ENCODE results near the gene POLA1.

Gene POLA1

GRCh38 chrX:24696294-24696693, 2.6 kb downstream of the POLA1 start:
- Histone ChIP-seq H3K36me3 (ENCODE audit: control insufficient read depth, insufficient read depth, low read length) (no peaks in the 10 kb centered on the region), H3K4me3 (ENCODE audit: low read length) (no peak overlapping the region), H3K27ac (ENCODE audit: low read length) (no peak overlapping the region), H3K4me1 (ENCODE audit: control insufficient read depth, insufficient read depth, low read length) (no peaks in the 10 kb centered on the region), H3K27me3 (ENCODE audit: control insufficient read depth, insufficient read depth, low read length) (no peaks in the 10 kb centered on the region), H3K9me3 (ENCODE audit: control insufficient read depth, insufficient read depth, low read length) (no peaks in the 10 kb centered on the region)
- DNase-seq (ENCODE audit: low read depth, low spot score), result no peak
- WGBS (ENCODE audit: insufficient coverage, insufficient read length), result no CpG with 5 or more reads among the region's 6 CpGs

- Histone ChIP-seq H3K4me1 (ENCODE audit: control insufficient read depth, insufficient read depth, low read length) (no peaks in the 10 kb centered on the region), H3K9me3 (ENCODE audit: control insufficient read depth, insufficient read depth, low read length) (no peaks in the 10 kb centered on the region), H3K27me3 (ENCODE audit: control insufficient read depth, insufficient read depth, low read length) (no peaks in the 10 kb centered on the region), H3K4me3 (ENCODE audit: low read length) (no peak overlapping the region), H3K36me3 (ENCODE audit: control insufficient read depth, insufficient read depth, low read length) (no peaks in the 10 kb centered on the region; the same call in 1 of the 2 replicates), H3K27ac (ENCODE audit: low read length) (no peak overlapping the region)
- WGBS (ENCODE audit: insufficient coverage, insufficient read length), result no CpG with 5 or more reads among the region's 3 CpGs
- DNase-seq (ENCODE audit: low read depth, low spot score), result no peak
Observed at GRCh38 chrX:24702362-24703184, 8.9 kb downstream of the POLA1 start.

DNA sequence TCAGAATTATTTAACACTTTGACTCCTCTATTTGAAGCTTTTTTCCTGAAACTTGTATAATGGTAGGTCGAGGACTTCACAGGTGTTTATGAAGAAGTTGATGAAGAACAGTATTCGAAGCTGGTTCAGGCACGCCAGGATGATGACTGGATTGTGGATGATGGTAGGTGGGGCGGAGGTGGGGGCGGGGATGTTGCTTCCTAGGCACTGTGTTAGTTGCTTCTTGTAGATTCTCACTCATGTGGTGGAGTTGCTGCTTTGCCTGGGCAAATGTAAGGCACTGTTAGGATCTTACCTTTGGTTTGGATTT, 9.4 kb downstream of the POLA1 start:
- no peak overlapping the region for H3K27ac ChIP-seq (ENCODE audit: low read length)
- H3K36me3 ChIP-seq (ENCODE audit: control insufficient read depth, insufficient read depth, low read length), result no peaks in the 10 kb centered on the region; the same call in 1 of the 2 replicates
- no peaks in the 10 kb centered on the region for H3K9me3 ChIP-seq (ENCODE audit: control insufficient read depth, insufficient read depth, low read length)
- no peak overlapping the region for H3K4me3 ChIP-seq (ENCODE audit: low read length)
- DNase-seq (ENCODE audit: low read depth, low spot score), result no peak
- no CpG with 5 or more reads among the region's 5 CpGs for WGBS (ENCODE audit: insufficient coverage, insufficient read length)
- no peaks in the 10 kb centered on the region for H3K27me3 ChIP-seq (ENCODE audit: control insufficient read depth, insufficient read depth, low read length)
- no peaks in the 10 kb centered on the region for H3K4me1 ChIP-seq (ENCODE audit: control insufficient read depth, insufficient read depth, low read length)

- no peaks in the 10 kb centered on the region for H3K4me1 ChIP-seq (ENCODE audit: control insufficient read depth, insufficient read depth, low read length)
- H3K27me3 ChIP-seq (ENCODE audit: control insufficient read depth, insufficient read depth, low read length), result no peaks in the 10 kb centered on the region
- H3K9me3 ChIP-seq (ENCODE audit: control insufficient read depth, insufficient read depth, low read length), result no peaks in the 10 kb centered on the region
- H3K4me3 ChIP-seq (ENCODE audit: low read length), result no peak overlapping the region
- no CpG with 5 or more reads among the region's 4 CpGs for WGBS (ENCODE audit: insufficient coverage, insufficient read length)
- H3K27ac ChIP-seq (ENCODE audit: low read length), result no peak overlapping the region
- H3K36me3 ChIP-seq (ENCODE audit: control insufficient read depth, insufficient read depth, low read length), result peaks cover 2% of the 10 kb centered on the region; the same call in 1 of the 2 replicates
- DNase-seq (ENCODE audit: low read depth, low spot score), result no peak
Observed at GRCh38 chrX:24718771-24719170, 25.1 kb downstream of the POLA1 start.

- no CpG with 5 or more reads among the region's 3 CpGs for WGBS (ENCODE audit: insufficient coverage, insufficient read length)
- Histone ChIP-seq H3K27ac (ENCODE audit: low read length) (no peak overlapping the region), H3K4me1 (ENCODE audit: control insufficient read depth, insufficient read depth, low read length) (no peaks in the 10 kb centered on the region), H3K4me3 (ENCODE audit: low read length) (no peak overlapping the region), H3K27me3 (ENCODE audit: control insufficient read depth, insufficient read depth, low read length) (no peaks in the 10 kb centered on the region), H3K36me3 (ENCODE audit: control insufficient read depth, insufficient read depth, low read length) (peaks cover 2% of the 10 kb centered on the region; the same call in 1 of the 2 replicates), H3K9me3 (ENCODE audit: control insufficient read depth, insufficient read depth, low read length) (no peaks in the 10 kb centered on the region)
- no peak for DNase-seq (ENCODE audit: low read depth, low spot score)
Observed at GRCh38 chrX:24720036-24720435, 26.3 kb downstream of the POLA1 start.

GRCh38 chrX:24728530-24728929, 34.8 kb downstream of the POLA1 start:
- no CpG with 5 or more reads among the region's 3 CpGs for WGBS (ENCODE audit: insufficient coverage, insufficient read length)
- no peaks in the 10 kb centered on the region for H3K9me3 ChIP-seq (ENCODE audit: control insufficient read depth, insufficient read depth, low read length)
- no peaks in the 10 kb centered on the region; the same call in 1 of the 2 replicates for H3K36me3 ChIP-seq (ENCODE audit: control insufficient read depth, insufficient read depth, low read length)
- H3K27ac ChIP-seq (ENCODE audit: low read length), result no peak overlapping the region
- DNase-seq (ENCODE audit: low read depth, low spot score), result no peak
- no peak overlapping the region for H3K4me3 ChIP-seq (ENCODE audit: low read length)
- no peaks in the 10 kb centered on the region for H3K4me1 ChIP-seq (ENCODE audit: control insufficient read depth, insufficient read depth, low read length)
- no peaks in the 10 kb centered on the region for H3K27me3 ChIP-seq (ENCODE audit: control insufficient read depth, insufficient read depth, low read length)

DNA sequence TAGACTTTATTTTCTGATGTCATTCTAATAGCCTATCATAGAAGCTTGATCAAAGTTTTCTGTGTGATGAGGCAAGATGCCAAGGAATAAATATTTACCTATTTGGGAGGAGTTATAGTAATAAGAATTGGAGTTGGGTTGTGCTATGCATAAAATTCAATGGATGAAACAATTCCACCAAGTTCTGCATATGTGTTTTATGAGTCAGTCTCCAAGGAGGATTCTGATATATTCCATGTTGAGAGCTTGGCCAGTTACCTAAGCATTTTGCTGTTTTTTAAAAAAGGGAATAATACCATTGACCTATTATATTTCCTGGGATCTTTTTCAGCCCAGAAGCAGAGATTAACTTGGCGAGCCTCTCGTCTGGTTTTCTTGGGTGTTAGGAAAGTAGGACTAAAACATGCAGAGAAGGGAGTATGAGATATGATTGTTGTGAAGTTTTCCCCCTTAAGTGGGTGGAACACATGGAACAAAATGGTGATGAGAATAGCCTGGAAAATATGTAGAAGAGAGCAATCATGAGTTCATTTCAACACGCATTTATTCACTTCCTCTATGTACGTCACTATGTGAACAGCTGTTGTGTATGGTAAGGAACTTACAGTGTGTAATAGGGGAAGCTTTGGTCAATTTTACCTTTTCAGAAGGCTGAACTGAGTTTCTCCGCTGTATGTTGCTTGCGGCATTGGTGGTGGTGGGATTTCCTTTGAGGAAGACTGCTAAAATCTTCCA, 39.2 kb downstream of the POLA1 start:
- H3K36me3 ChIP-seq (ENCODE audit: control insufficient read depth, insufficient read depth, low read length), result no peaks in the 10 kb centered on the region
- no peaks in the 10 kb centered on the region for H3K27me3 ChIP-seq (ENCODE audit: control insufficient read depth, insufficient read depth, low read length)

DNA sequence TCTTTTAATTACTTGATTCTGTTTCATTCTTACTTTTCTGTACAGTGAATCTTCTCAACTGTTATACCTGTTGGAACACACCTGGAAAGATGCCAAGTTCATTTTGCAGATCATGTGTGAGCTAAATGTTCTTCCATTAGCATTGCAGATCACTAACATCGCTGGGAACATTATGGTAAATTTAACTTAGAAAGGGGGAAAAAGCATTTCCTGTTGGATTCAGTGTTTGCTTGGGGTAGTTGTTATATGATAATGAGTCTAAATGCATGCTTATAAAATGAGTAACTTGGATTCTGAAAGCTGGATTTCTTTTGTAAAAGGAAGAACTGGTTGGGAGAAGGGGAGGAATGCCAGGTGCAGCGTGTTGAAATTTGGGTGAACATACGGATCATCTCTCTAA, 47.6 kb downstream of the POLA1 start:
- no peaks in the 10 kb centered on the region for H3K27me3 ChIP-seq (ENCODE audit: control insufficient read depth, insufficient read depth, low read length)
- no peak overlapping the region for H3K4me3 ChIP-seq (ENCODE audit: low read length)
- H3K4me1 ChIP-seq (ENCODE audit: control insufficient read depth, insufficient read depth, low read length), result no peaks in the 10 kb centered on the region
- no peak overlapping the region for H3K27ac ChIP-seq (ENCODE audit: low read length)
- H3K9me3 ChIP-seq (ENCODE audit: control insufficient read depth, insufficient read depth, low read length), result no peaks in the 10 kb centered on the region
- DNase-seq (ENCODE audit: low read depth, low spot score), result no peak
- no CpG with 5 or more reads among the region's 3 CpGs for WGBS (ENCODE audit: insufficient coverage, insufficient read length)
- no peaks in the 10 kb centered on the region for H3K36me3 ChIP-seq (ENCODE audit: control insufficient read depth, insufficient read depth, low read length)

More for the DNA sequence above, 39.2 kb downstream of the POLA1 start:
- H3K27ac ChIP-seq (ENCODE audit: low read length), result no peak overlapping the region
- DNase-seq (ENCODE audit: low read depth, low spot score), result no peak
- no CpG with 5 or more reads among the region's 6 CpGs for WGBS (ENCODE audit: insufficient coverage, insufficient read length)
- H3K4me1 ChIP-seq (ENCODE audit: control insufficient read depth, insufficient read depth, low read length), result no peaks in the 10 kb centered on the region
- no peak overlapping the region for H3K4me3 ChIP-seq (ENCODE audit: low read length)
- H3K9me3 ChIP-seq (ENCODE audit: control insufficient read depth, insufficient read depth, low read length), result no peaks in the 10 kb centered on the region

DNA sequence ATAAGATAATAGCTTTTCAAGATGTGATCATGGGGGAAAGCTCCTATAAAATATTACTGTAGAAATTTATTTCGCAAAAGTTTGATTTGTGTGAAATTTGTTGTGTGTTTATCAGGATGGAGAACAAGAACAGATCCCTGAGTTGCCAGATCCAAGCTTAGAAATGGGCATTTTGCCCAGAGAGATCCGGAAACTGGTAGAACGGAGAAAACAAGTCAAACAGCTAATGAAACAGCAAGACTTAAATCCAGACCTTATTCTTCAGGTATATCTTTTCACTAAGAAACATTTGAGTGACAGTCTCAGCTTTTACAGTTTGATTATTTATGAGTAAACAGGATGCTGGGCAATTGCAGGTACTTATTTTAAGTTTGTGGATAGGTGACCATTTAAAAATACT, 54.5 kb downstream of the POLA1 start:
- H3K36me3 ChIP-seq (ENCODE audit: control insufficient read depth, insufficient read depth, low read length), result peaks cover 2% of the 10 kb centered on the region; the same call in 1 of the 2 replicates
- 100% methylated on average over 1 of the region's 3 CpGs for WGBS (ENCODE audit: insufficient coverage, insufficient read length)

DNA sequence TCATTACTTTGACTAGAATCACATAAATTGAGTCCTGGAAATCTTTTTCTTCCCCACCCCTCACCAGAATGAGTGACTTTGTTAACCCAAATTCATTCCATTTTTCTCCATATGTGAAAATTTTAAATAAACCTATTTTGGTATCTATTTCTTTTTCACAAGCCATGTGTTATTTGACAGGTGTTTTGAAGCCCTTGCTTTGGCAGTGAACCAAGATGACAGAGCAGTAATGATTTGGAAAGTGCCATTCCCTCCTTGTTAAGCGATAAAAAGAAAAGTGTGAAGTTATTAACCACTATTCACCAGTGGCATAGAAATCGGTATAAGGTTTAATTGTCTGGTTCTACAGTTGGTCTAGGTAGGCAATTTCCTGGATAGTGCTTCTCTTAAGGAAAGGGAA, 66.1 kb downstream of the POLA1 start:
- DNase-seq (ENCODE audit: low read depth, low spot score), result no peak
- H3K27ac ChIP-seq (ENCODE audit: low read length), result no peak overlapping the region
- no peak overlapping the region for H3K4me3 ChIP-seq (ENCODE audit: low read length)
- no peaks in the 10 kb centered on the region; the same call in 1 of the 2 replicates for H3K36me3 ChIP-seq (ENCODE audit: control insufficient read depth, insufficient read depth, low read length)
- no CpG with 5 or more reads among the region's 2 CpGs for WGBS (ENCODE audit: insufficient coverage, insufficient read length)
- no peaks in the 10 kb centered on the region for H3K9me3 ChIP-seq (ENCODE audit: control insufficient read depth, insufficient read depth, low read length)
- H3K4me1 ChIP-seq (ENCODE audit: control insufficient read depth, insufficient read depth, low read length), result no peaks in the 10 kb centered on the region
- no peaks in the 10 kb centered on the region for H3K27me3 ChIP-seq (ENCODE audit: control insufficient read depth, insufficient read depth, low read length)

More for the DNA sequence above, 54.5 kb downstream of the POLA1 start:
- DNase-seq (ENCODE audit: low read depth, low spot score), result no peak
- Histone ChIP-seq H3K27ac (ENCODE audit: low read length) (no peak overlapping the region), H3K27me3 (ENCODE audit: control insufficient read depth, insufficient read depth, low read length) (no peaks in the 10 kb centered on the region), H3K9me3 (ENCODE audit: control insufficient read depth, insufficient read depth, low read length) (no peaks in the 10 kb centered on the region), H3K4me1 (ENCODE audit: control insufficient read depth, insufficient read depth, low read length) (no peaks in the 10 kb centered on the region), H3K4me3 (ENCODE audit: low read length) (no peak overlapping the region)
